ENCODE data around the gene RAN. TPM values are rescaled to one million over a fixed set of nuclear protein-coding genes. Genes with fewer than 3 reads are reported as not detected.

Gene RAN
- total RNA-seq, 1 experiment from 2014 or later: 1,310 TPM

GRCh38 chr12:130879781-130880389 is 8.0 kb downstream of the RAN start:
- Histone ChIP-seq H3K9me3 (no peaks in the 10 kb centered on the region), H3K4me1 (peaks cover 24% of the 10 kb centered on the region), H3K4me3 (ENCODE audit: low read depth, low read length) (no peak overlapping the region), H3K27me3 (replicated peaks; ENCODE audit: control insufficient read depth, insufficient read depth, low read length) (no peaks in the 10 kb centered on the region), H3K36me3 (ENCODE audit: control insufficient read depth, insufficient read depth, low read length) (peaks cover 2% of the 10 kb centered on the region)
- DNase-seq: no peak
- no TSS peak for BruUV-seq (replicated peaks)
- Mint-ChIP-seq H3K27ac (ENCODE audit: unreplicated experiment) (no peak overlapping the region), H3K27me3 (ENCODE audit: insufficient read depth, unreplicated experiment) (no peaks in the 10 kb centered on the region), H3K9me3 (ENCODE audit: unreplicated experiment) (no peaks in the 10 kb centered on the region), H3K36me3 (ENCODE audit: insufficient read depth, unreplicated experiment) (peaks cover 49% of the 10 kb centered on the region), H3K4me1 (ENCODE audit: low read depth, unreplicated experiment) (peaks cover 36% of the 10 kb centered on the region), H3K4me3 (ENCODE audit: unreplicated experiment) (no peak overlapping the region)
- intact Hi-C loops (cut with micrococcal nuclease; ENCODE audit: unreplicated experiment): no loop called here
- POLR2A ChIA-PET: no interaction called here
- no peak for TF ChIP-seq CTCF (IDR thresholded peaks at IDR 0.05; ENCODE audit: insufficient read depth in 1 of 2, low read depth in 1 of 2, low read length in 1 of 2, severe bottlenecking in 1 of 2, unreplicated experiment in 1 of 2)
- CTCF ChIA-PET: no interaction called here

GRCh38 chr12:130880411-130880885 is 8.6 kb downstream of the RAN start:
- H3K27ac Mint-ChIP-seq (ENCODE audit: unreplicated experiment): no peak overlapping the region
- H3K4me3 ChIP-seq (ENCODE audit: low read depth, low read length): no peak overlapping the region

GRCh38 chr12:130881046-130881445 is 9.2 kb downstream of the RAN start:
- H3K4me1 ChIP-seq: peaks cover 23% of the 10 kb centered on the region
- H3K27me3 ChIP-seq (replicated peaks; ENCODE audit: control insufficient read depth, insufficient read depth, low read length): no peaks in the 10 kb centered on the region
- TF ChIP-seq CTCF (IDR thresholded peaks at IDR 0.05; ENCODE audit: insufficient read depth in 1 of 2, low read depth in 1 of 2, low read length in 1 of 2, severe bottlenecking in 1 of 2, unreplicated experiment in 1 of 2): no peak
- no peaks in the 10 kb centered on the region for H3K9me3 ChIP-seq
- Mint-ChIP-seq H3K4me3 (ENCODE audit: unreplicated experiment) (no peak overlapping the region), H3K4me1 (ENCODE audit: low read depth, unreplicated experiment) (peaks cover 30% of the 10 kb centered on the region), H3K36me3 (ENCODE audit: insufficient read depth, unreplicated experiment) (peaks cover 38% of the 10 kb centered on the region), H3K27ac (ENCODE audit: unreplicated experiment) (no peak overlapping the region), H3K27me3 (ENCODE audit: insufficient read depth, unreplicated experiment) (no peaks in the 10 kb centered on the region), H3K9me3 (ENCODE audit: unreplicated experiment) (no peaks in the 10 kb centered on the region)
- H3K4me3 ChIP-seq (ENCODE audit: low read depth, low read length): no peak overlapping the region
- H3K36me3 ChIP-seq (ENCODE audit: control insufficient read depth, insufficient read depth, low read length): no peaks in the 10 kb centered on the region
- BruUV-seq (replicated peaks): no TSS peak
- DNase-seq: no peak
- intact Hi-C loops (cut with micrococcal nuclease; ENCODE audit: unreplicated experiment): no loop called here
- CTCF ChIA-PET: no interaction called here
- POLR2A ChIA-PET: no interaction called here

More at GRCh38 chr12:130880411-130880885, 8.6 kb downstream of the RAN start:
- H3K36me3 Mint-ChIP-seq (ENCODE audit: insufficient read depth, unreplicated experiment): peaks cover 44% of the 10 kb centered on the region
- intact Hi-C loops (cut with micrococcal nuclease; ENCODE audit: unreplicated experiment): no loop called here
- Histone ChIP-seq H3K9me3 (no peaks in the 10 kb centered on the region), H3K36me3 (ENCODE audit: control insufficient read depth, insufficient read depth, low read length) (no peaks in the 10 kb centered on the region), H3K4me1 (peaks cover 24% of the 10 kb centered on the region), H3K27me3 (replicated peaks; ENCODE audit: control insufficient read depth, insufficient read depth, low read length) (no peaks in the 10 kb centered on the region)
- peaks cover 36% of the 10 kb centered on the region for H3K4me1 Mint-ChIP-seq (ENCODE audit: low read depth, unreplicated experiment)
- H3K9me3 Mint-ChIP-seq (ENCODE audit: unreplicated experiment): no peaks in the 10 kb centered on the region
- no peak for DNase-seq
- H3K4me3 Mint-ChIP-seq (ENCODE audit: unreplicated experiment): no peak overlapping the region
- H3K27me3 Mint-ChIP-seq (ENCODE audit: insufficient read depth, unreplicated experiment): no peaks in the 10 kb centered on the region
- no TSS peak for BruUV-seq (replicated peaks)
- POLR2A ChIA-PET: no interaction called here
- no peak for TF ChIP-seq CTCF (IDR thresholded peaks at IDR 0.05; ENCODE audit: insufficient read depth in 1 of 2, low read depth in 1 of 2, low read length in 1 of 2, severe bottlenecking in 1 of 2, unreplicated experiment in 1 of 2)
- CTCF ChIA-PET: no interaction called here

Measured in Caco-2 (cell line).